Right lobe of liver (tissue), 6 donors: ENCODE results near the gene HCK. TPM values are rescaled to one million over a fixed set of nuclear protein-coding genes. Genes with fewer than 3 reads are reported as not detected.

Source experiments
- ATAC-seq, 4 donors: fragments of 200-7000 bp; cut with Tn5 transposase; one replicate each; pipeline ENCODE4 v1.9.1; 2020; ENCODE audit warnings: mild to moderate bottlenecking in 4 of 4, moderate library complexity in 4 of 4
- DNase-seq, 3 donors: peaks; one replicate each; pipeline ENCODE4 v3.0.0-alpha.2; 2020
- H3K27ac ChIP-seq, 3 donors: fragments of 200-600 bp; one replicate each; pipeline ENCODE4 v1.8.0; 2022
- H3K27me3 ChIP-seq, 2 donors: fragments of 200-600 bp; one replicate each; pipeline ENCODE4 v1.8.0; 2022
- H3K36me3 ChIP-seq, 4 donors: fragments of 200-600 bp; sonication (generic) in 1 of 4; one replicate each; pipeline versions ENCODE4 v1.5.1 to v1.8.0; 2017 to 2022; ENCODE audit warnings: control low read depth in 1 of 4
- H3K4me1 ChIP-seq, 4 donors: fragments of 200-600 bp; sonication (generic) in 1 of 4; one replicate each; pipeline versions ENCODE4 v1.5.1 to v1.8.0; 2017 to 2022; ENCODE audit warnings: control low read depth in 1 of 4
- H3K4me3 ChIP-seq, 3 donors: fragments of 200-600 bp; one replicate each; pipeline ENCODE4 v1.8.0; 2022
- H3K9me3 ChIP-seq, 4 donors: fragments of 200-600 bp; sonication (generic) in 1 of 4; one replicate each; pipeline versions ENCODE4 v1.5.1 to v1.8.0; 2017 to 2022; ENCODE audit warnings: control low read depth in 1 of 4
- POLR2A ChIP-seq: fragments of 450-650 bp; IDR thresholded peaks from one replicate; pipeline ENCODE4 v1.6.1; 2017; ENCODE audit warnings: antibody characterized with exemption, mild to moderate bottlenecking
- WGBS: methylation state at CpG from one replicate; pipeline ENCODE4 v1.1.6; 2018; ENCODE audit warnings: low coverage, low lambda C conversion rate; ENCODE audit not compliant: insufficient coverage; ENCODE audit errors: missing lambda C conversion rate; 5-methylcytosine and 5-hydroxymethylcytosine counted together
- intact Hi-C, 2 donors: fragments of 100-400 bp; cut with DNase I; formaldehyde crosslinking; loops; one replicate each; pipeline versions ENCODE4 v1.11.2 to v1.14.1; 2022
- total RNA-seq, 6 experiments: library from RNA; depleted of rRNA in 2 of 6; stranded (reverse); fragments of >200 nt in 2 of 6; fragmentation: NEBNext Ultra II Directional in 3 of 6; extraction: Animal tissue kit (Norgen Biotek cat#: 25700) in 3 of 6; gene quantifications; one replicate each; pipeline versions ENCODE4 v1.1.0 to v1.2.4, GENCODE V29; 2016 to 2023
- TF ChIP-seq, protein P1 (sequence below), 4 donors: fragments of 200-600 bp in 3 of 4; fragments of 450-650 bp in 1 of 4; IDR thresholded peaks; one replicate each; pipeline versions ENCODE4 v1.5.1 to v1.8.0; 2016 to 2022; ENCODE audit warnings: antibody characterized with exemption in 4 of 4, mild to moderate bottlenecking in 2 of 4
- donor health status: DM: no; HTN: yes; CAD: no.
- donor health status: DM: no; HTN: no; CAD: no.
- donor health status: DM: no; HTN: no; CAD: no.
- donor health status: DM: no; HTN: yes; CAD: no.
- donor health status: DM: no; HTN: yes; CAD: no.

The HCK gene
- total RNA-seq, 6 experiments from 2014 or later, result 2.9 to 17.1 (median 5.6) TPM

- no peak overlapping the region for H3K4me3 ChIP-seq
- ATAC-seq (no peak), DNase-seq (no peak)
- TF ChIP-seq POLR2A, result no peak
- TF ChIP-seq, protein P1, sequence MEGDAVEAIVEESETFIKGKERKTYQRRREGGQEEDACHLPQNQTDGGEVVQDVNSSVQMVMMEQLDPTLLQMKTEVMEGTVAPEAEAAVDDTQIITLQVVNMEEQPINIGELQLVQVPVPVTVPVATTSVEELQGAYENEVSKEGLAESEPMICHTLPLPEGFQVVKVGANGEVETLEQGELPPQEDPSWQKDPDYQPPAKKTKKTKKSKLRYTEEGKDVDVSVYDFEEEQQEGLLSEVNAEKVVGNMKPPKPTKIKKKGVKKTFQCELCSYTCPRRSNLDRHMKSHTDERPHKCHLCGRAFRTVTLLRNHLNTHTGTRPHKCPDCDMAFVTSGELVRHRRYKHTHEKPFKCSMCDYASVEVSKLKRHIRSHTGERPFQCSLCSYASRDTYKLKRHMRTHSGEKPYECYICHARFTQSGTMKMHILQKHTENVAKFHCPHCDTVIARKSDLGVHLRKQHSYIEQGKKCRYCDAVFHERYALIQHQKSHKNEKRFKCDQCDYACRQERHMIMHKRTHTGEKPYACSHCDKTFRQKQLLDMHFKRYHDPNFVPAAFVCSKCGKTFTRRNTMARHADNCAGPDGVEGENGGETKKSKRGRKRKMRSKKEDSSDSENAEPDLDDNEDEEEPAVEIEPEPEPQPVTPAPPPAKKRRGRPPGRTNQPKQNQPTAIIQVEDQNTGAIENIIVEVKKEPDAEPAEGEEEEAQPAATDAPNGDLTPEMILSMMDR (IDR thresholded peaks at IDR 0.05), result no peak
- H3K36me3 ChIP-seq, result no peaks in the 10 kb centered on the region
- H3K9me3 ChIP-seq, result no peaks in the 10 kb centered on the region
- H3K27me3 ChIP-seq, result no peaks in the 10 kb centered on the region
- intact Hi-C loops, result no loop called here
- H3K4me1 ChIP-seq, result no peaks in the 10 kb centered on the region
- WGBS, result 75% methylated on average over 5 of the region's 5 CpGs
- no peak overlapping the region for H3K27ac ChIP-seq
Measured at GRCh38 chr20:32078322-32078721, 26.3 kb downstream of the HCK start.

- no peak for ATAC-seq
- H3K27ac ChIP-seq, result no peak overlapping the region
- H3K36me3 ChIP-seq, result no peaks in the 10 kb centered on the region
- TF ChIP-seq, protein P1 (IDR thresholded peaks at IDR 0.05), result no peak
- TF ChIP-seq POLR2A, result no peak
- no peaks in the 10 kb centered on the region for H3K9me3 ChIP-seq
- no peaks in the 10 kb centered on the region for H3K4me1 ChIP-seq
- intact Hi-C loops, result no loop called here
- H3K4me3 ChIP-seq, result no peak overlapping the region
- H3K27me3 ChIP-seq, result no peaks in the 10 kb centered on the region
- DNase-seq, result no peak
Measured at GRCh38 chr20:32078791-32079190, 26.7 kb downstream of the HCK start.

- TF ChIP-seq, protein P1 (IDR thresholded peaks at IDR 0.05), result no peak
- no peak for TF ChIP-seq POLR2A
- intact Hi-C loops, result no loop called here
- ATAC-seq, result no peak
- 10% methylated on average over 1 of the region's 8 CpGs for WGBS
- no peak overlapping the region for H3K27ac ChIP-seq
- H3K27me3 ChIP-seq, result no peaks in the 10 kb centered on the region
- H3K9me3 ChIP-seq, result no peaks in the 10 kb centered on the region
- H3K4me3 ChIP-seq, result no peak overlapping the region
- H3K36me3 ChIP-seq, result no peaks in the 10 kb centered on the region
- DNase-seq, result no peak
- no peaks in the 10 kb centered on the region for H3K4me1 ChIP-seq
Measured at GRCh38 chr20:32079655-32080109, 27.6 kb downstream of the HCK start.

- Histone ChIP-seq H3K4me3 (no peak overlapping the region), H3K36me3 (no peaks in the 10 kb centered on the region), H3K27ac (no peak overlapping the region), H3K9me3 (no peaks in the 10 kb centered on the region), H3K4me1 (no peaks in the 10 kb centered on the region), H3K27me3 (no peaks in the 10 kb centered on the region)
- intact Hi-C loops, result no loop called here
- TF ChIP-seq POLR2A, result no peak
- TF ChIP-seq, protein P1 (IDR thresholded peaks at IDR 0.05), result no peak
- ATAC-seq (no peak), DNase-seq (no peak)
- 83% methylated on average over 3 of the region's 3 CpGs for WGBS
Measured at GRCh38 chr20:32080783-32081182, 28.7 kb downstream of the HCK start.

GRCh38 chr20:32083469-32083868, 31.4 kb downstream of the HCK start:
- no peak for TF ChIP-seq POLR2A
- TF ChIP-seq, protein P1 (IDR thresholded peaks at IDR 0.05), result no peak
- no peaks in the 10 kb centered on the region for H3K27me3 ChIP-seq
- DNase-seq (no peak), ATAC-seq (no peak)
- H3K36me3 ChIP-seq, result no peaks in the 10 kb centered on the region
- no peak overlapping the region for H3K4me3 ChIP-seq
- no peak overlapping the region for H3K27ac ChIP-seq
- H3K9me3 ChIP-seq, result no peaks in the 10 kb centered on the region
- no peaks in the 10 kb centered on the region for H3K4me1 ChIP-seq
- intact Hi-C loops, result no loop called here
- WGBS, result 68% methylated on average over 2 of the region's 6 CpGs
